ENCODE data around the gene PLAGL1.
"Not testable (repeated sequence)": the region's sequence is repeated elsewhere in the genome, so short reads cannot be mapped to it uniquely, and the experiment has no call there.

Gene PLAGL1

DNA sequence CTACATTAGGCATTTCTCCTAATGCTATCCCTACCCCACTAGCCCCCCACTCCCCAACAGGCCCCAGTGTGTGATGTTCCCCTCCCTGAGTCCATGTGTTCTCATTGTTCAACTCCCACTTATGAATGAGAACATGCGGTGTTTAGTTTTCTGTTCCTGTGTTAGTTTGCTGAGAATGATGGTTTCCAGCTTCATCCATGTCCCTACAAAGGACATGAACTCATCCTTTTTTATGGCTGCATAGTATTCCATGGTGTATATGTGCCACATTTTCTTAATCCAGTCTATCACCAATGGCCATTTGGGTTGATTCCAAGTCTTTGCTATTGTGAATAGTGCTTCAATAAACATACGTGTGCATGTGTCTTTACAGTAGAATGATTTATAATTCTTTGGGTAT is 1.6 kb upstream of the PLAGL1 start:
- not testable (repeated sequence) for DNase-seq (ENCODE audit: low spot score)

DNA sequence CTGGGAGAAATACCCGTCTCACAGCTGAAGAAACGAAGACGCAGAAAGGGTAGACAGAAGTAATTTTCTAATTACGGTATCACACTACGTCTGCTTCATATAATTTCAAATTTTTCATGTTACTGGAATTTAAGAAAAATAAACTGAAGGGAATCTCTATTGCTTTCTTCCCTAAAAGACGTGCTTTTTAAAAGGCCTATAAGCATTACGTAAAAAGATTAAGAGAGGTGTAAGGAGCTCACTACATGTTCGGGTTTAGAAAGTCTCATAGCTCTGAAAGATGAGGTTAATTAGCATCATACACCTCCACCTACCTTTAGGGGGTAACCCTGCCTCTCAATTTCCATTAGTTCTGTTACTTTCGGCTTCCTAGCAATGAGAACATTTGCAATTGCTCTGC is 787 bp upstream of the PLAGL1 start:
- DNase-seq (ENCODE audit: low spot score), result no peak

DNA sequence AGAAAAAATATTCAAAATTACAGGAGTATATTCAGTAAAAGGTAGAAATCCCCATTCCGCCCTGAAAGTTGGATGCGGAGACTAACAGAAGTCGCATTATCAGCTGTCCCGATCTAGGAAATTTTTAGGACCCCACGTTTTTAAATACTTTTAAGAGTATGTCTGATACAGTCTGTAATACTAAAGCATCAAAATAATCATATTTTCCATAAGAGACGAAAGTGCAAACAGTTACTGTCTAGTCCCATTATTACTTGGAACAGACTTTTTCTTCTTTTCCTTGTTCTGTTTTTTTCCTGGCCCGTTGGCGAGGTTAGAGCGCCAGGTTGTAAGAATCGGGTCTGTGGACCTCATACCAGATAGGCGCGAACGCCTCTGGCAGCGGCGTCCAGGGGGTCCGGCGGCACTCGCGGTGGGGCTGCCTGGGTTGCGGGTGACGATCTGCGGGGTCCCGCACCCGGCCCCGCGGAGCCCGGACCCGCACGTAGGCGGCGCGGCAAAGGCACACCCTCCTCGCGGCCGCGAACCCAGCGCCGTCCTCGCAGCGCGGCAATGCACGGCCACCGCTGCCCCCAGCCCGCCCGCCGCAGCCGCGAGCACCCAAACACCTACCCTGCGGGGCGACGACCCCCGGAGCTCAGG is 460 bp downstream of the PLAGL1 start:
- DNase-seq (ENCODE audit: low spot score), result peak; percentile 37

DNA sequence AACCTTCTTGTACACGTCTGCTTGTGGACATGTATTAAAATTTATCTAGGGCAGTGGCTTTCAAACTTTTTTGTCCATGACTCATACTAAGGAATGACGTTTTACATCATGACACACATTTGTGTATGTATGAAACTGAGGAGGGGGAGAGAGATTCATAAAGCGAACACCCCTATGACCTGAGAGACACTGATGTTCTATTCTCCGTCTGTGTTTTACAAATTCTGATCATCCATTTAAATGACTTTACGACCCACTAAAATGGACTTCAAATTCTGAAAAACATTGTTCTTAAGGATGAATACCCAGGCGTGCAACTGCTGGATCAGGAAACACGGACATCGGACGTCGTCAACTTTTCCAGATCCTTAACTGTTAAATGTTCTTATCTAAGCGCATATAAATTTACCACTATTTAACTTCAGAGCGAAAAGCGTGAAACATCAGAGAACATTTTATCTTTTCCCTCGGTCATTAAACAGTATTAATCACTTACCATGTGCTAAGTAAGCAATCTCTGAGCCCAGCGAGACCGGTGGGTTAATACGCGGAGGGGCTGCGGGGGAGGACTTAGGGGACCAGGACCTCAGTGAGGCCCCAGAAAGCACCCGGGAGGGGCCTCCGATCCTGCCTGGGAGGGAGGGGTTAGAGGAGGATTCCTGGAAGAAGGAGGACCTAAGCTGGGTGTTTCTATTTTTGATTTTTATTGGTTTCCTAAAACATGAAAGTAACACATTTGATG is 1.2 kb downstream of the PLAGL1 start:
- peak; percentile 65 for DNase-seq (ENCODE audit: low spot score)

DNA sequence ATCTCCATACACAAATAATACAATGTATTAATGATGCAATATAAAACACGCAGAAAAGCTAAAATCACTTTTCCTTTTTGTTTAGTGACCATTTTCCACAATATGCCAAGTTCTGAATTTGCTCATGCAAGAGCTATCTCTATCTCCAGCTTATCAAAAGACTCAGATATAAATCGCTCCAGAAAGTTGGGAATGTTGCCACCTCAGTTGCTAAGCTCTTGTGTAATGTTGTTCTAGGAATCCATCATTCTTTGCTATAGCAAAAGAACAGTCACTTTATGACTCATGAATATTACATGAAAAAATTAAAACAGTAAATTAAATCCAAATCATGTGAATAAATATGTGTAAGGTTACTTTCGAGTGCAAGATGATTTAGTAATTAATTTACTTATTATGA is 8.7 kb downstream of the PLAGL1 start:
- DNase-seq (ENCODE audit: low spot score), result no peak

DNA sequence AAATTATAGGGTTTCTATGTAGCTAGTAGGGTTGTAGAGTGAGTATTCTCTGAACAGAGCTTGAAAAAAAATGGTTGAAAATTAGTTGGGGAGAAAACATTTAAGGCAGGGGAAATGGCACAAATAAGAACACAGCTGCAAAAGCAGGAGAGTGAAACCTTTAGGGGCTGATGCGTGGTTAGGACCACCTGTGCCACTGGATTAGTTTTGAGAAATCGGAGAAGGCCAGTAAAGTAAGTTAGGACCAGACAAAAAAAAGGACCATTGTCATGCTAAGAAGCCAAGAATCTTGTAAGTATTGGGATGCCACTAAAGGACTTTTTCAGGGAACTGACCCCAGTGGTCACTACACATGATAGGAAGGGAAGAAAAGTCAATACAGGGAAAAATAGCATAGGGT is 9.4 kb downstream of the PLAGL1 start:
- no peak for DNase-seq (ENCODE audit: low spot score)

DNA sequence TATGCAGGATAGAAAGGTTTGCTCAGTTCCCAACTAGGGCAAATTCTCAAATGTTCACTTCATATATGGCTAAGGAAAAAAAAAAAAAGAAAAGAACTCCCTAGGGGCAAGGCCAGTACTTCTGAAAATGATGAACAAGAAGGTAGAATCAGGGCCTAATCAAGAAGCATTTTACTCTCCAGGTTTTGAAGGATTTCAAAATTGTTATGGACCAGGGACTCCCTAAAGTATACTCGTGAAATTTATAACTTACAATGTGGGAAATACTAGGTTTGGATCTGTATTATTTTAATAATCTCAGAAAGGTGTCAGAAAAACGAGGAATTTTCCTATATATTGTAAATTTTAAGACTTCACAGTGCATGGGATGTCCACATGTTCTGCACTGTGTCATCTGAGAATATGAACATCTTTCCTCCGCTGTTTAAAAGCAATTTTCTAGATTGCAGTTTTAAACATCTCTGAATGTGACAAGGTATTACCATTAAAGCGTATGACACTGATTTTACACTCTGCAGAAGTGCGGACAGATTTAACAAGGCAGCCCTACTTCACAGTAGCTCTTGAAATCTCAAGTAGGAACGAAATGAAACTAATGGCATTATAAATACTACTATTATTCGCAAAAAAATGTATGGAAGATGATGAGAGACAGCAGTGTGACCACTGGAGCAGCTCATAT is 14.0 kb downstream of the PLAGL1 start:
- no peak for DNase-seq (ENCODE audit: low spot score)

DNA sequence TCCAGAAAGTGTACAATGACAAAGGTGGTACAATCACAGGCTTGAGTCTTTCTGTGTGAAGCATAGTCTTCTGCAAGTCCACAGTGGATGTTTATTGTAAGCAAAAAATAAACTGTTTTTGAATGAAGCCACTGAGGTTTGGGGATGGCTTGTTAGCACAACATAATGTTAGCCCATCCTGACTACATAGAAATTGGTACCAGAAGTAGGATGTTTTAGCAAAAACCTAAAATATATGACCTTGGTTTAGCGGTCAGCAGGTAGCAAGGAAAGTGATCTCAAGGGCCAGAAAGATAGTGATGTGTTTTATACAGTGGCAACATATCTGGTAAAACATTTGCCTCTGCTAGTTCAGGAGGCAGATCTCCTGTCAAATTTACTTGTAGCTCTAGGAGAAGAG is 15.8 kb downstream of the PLAGL1 start:
- DNase-seq (ENCODE audit: low spot score), result no peak

DNA sequence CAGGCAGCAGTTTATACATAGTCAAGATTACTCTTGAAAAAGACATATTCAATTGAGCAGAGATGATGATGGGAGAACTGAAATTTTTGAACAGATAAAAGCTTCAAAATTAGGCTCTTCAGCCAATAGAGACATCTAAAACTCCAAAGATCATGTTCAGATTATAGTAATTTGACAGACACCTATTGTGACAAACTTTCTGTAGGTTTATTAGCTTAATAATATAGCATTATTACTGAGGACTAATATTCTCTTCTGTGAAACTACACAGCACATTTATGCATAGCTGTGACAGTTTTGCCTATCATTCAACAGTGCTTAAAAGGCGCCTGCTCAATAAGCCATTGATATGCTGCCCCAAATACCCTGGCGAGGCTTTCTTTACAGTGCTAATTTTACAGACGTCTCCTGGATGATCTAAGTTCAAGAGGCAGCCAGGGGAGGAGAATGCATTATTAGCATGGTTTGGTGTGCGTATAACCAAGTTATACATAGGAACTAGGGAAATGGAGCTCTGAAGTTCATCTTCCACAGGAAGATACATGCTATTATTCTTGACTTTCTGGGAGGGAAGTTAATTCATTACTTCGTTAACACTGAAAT is 21.5 kb downstream of the PLAGL1 start:
- no peak for DNase-seq (ENCODE audit: low spot score)

DNA sequence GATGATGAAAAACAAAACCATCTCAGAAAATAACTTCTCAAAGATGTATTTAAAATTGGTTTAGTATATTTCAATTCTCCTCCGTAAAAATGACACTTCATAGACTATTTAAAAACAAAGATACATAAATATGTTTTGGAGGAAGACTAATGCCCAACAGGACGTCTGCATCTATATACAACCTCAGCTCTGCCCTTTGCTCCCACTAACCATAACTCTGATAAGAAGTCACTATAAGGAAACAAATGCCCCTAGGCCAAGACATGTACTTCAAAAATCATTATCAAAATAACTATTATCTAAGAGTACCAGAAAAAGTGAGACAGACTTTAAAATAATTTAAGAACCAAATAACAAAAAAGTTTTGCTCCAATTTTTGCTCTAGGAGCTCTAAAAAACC is 23.4 kb downstream of the PLAGL1 start:
- DNase-seq (ENCODE audit: low spot score), result no peak

DNA sequence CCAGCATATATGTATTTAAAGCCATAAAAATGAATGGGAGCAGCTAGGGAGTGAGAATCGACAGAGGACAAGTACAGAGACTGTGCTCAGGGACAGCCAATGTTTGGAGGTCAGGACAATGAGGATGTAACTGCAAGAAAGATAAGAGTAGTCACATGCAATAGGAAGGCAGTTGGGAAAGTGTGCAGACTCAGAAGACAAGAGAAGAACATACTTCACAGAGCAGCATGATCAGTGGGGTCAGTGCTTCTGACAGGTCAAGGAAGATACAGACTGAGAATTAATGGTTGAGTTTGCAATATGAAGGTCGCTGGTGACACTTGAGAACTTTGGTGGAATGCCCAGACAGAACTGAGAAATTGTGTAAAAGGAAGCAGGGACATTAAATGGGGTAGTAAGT is 25.1 kb downstream of the PLAGL1 start:
- DNase-seq (ENCODE audit: low spot score), result no peak

DNA sequence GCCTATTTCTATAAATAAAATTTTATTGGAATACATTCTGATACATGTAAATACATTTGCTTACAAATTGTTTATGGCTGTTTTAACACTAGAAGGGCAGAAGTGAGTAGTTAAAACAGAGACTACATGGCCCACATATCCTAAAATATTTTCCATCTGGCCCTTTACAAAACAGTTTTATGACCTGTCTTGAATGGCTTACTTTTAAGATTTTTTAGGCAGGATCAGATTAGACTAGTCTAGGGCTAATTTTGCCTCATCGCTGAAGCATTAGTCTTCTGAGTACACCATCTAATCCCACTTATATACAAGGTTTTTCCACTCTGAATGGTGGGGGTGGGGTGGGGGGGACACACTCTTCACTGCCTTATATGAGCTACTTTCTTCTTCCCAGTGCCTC is 27.1 kb downstream of the PLAGL1 start:
- DNase-seq (ENCODE audit: low spot score), result no peak

DNA sequence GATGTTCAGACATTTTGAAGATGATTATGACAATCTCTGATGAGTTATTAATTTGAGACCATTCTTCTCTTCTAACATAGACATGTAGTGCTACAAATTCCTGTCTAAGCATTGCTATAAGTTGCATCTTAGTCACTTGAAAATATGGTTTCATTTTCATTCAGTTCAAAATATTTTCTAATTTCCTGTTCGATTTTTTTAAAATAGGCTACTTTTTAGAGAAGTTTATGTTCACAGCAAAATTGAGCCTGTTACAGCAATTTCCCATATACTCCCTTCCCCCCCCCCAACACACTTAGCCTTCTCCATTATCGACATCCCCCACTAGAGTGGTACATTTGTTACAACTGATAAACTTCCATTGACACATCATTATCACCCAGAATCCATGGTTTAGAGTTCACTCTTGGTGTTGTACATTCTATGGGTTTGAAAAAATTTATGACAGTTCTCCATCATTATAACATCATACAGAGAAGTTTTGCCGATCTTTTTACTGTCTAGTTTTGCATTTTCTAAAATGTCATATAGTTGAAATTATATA is 31.2 kb downstream of the PLAGL1 start:
- DNase-seq (ENCODE audit: low spot score), result no peak

DNA sequence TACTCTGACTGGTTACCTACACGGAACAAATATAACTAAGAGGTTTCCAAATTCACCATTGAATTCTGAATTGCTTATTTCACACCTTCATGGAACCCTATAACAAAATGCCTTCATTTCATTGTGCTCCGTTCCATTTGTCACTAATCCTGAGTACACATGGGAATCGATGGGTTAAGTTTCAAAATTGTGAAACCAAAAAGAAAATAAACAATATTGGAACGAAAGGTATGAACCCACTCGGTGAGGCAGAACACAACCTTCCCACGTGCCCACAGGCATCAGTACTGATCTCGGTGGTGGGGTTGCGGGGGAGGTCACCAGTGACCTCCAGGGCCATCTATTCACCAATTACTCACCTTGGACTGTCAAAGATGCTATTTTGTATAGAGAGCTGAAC is 34.0 kb downstream of the PLAGL1 start:
- DNase-seq (ENCODE audit: low spot score), result no peak

DNA sequence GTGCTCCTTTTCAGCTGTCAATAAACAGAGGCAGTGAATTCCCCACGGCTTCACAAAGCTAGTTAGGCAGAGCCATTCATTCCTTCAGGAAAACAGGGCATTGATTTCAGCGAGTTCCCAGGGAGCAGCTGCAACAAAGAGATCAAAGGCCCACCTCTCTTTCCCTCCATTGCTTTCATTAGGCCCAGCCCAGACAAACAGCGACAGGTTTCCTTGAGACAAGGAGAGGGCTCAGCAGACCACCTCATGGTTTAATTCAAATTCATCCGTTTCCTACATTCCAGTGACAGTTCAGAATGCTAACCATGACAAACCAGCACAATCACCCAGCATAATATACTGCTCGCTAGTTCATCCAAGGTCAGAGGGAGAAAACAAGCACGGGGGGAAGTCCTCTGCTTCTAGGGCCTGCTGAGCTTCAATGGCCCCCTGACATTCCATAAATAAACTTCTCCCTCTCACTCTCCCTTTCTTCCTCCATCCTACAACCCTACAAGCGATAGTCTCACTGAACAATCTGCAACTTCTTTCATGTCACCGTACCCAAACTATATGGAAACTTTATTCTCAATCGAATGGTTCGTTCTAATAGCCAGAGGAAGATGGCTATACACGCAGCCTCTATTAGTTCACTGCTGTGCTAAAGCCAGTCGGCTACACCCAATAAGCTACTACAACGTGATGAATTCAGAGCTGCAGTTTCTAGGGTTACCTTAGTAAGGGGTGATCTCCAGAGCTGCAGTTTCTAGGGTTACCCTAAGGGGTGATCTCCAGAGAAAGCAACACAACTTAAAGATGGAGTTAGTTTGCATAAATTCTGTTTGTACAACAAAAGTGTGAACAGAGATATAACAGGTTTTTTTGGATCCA is 34.7 kb downstream of the PLAGL1 start:
- peak; percentile 18 for DNase-seq (ENCODE audit: low spot score)

DNA sequence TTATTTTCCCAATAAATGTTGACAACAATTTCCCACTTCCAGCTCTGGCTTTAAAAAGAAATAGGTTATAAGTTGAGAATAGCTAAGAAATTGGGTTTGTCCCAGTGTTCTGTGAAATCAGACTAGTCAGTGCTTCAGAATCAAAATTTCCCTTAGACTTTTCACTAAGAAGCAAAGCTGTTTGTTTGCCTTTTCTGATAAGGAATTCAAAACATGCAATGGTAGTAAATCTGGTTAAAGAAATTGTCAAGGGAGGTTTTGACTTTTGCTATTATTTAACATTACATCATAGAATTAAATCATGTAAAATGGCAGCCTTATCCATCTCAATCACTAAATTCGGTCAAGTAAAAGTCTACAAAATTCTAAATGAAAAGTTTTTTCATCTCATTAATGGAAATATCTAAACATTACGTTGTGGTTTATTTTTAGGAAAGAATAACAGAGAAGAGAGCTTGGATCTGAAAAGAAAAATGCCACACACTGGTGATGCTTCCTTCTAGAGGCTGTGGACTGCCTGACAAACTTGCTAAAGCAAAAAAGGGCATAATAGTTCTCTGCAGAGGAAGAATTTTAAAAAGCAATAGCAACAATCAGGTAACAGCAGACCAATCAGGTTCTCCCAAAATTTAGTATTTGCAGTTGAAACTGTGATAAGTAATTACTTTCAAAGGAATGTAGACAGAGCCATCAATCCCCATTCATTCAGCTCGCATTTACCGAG is 36.4 kb downstream of the PLAGL1 start:
- DNase-seq (ENCODE audit: low spot score), result no peak

DNA sequence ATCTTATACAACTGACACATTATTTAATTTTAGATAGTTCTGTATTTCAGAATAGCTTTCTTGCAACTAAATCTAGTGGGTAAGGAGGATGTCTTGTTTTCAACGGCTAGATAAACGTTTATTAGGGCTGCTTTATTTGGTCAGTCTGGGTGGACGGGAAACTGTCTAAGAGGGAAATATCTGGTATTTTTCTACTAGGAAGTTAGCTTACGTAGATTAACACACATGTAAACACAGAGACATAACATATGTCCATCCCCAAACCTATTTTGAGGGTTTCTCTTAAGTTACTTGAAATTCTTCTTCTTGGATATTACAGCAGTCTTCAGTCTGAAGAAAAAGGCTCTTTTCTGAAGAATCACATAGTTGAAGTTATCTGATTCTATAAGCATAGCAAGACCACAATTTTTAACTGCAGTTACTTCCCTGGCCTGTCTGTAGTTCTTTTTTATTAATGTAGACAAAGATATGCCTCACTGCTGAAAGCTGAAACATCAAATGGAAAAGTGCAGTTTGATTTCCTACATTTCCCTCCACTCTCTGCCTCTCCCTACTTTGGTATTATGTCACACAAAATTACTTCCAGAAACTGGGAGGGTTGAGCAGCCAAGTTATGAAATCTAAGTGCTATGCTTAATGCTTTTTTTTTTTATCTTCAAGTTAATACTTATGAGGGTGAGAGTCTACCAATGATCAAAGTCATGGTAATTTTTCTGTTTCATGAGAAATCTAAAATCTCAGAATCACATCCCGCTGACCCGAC is 37.4 kb downstream of the PLAGL1 start:
- no peak for DNase-seq (ENCODE audit: low spot score)

DNA sequence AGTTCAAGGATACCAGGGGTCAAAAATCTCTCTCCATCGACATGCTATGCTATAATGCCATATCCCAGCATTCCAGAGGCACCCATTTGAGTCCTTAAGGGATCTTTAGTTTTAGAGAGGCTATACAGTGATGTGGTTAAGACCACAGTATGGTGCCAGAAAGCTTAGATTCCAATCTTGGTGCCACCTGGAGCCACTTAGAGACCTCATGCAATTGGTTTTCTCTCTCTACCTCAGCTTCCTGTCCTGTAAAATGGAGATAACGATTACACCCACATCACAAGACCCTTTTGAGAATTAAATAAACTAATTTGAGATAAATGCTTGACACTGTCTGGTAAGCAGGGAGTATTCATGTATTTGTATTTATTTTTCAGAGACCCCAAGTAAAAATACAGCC is 39.0 kb downstream of the PLAGL1 start:
- no peak for DNase-seq (ENCODE audit: low spot score)

DNA sequence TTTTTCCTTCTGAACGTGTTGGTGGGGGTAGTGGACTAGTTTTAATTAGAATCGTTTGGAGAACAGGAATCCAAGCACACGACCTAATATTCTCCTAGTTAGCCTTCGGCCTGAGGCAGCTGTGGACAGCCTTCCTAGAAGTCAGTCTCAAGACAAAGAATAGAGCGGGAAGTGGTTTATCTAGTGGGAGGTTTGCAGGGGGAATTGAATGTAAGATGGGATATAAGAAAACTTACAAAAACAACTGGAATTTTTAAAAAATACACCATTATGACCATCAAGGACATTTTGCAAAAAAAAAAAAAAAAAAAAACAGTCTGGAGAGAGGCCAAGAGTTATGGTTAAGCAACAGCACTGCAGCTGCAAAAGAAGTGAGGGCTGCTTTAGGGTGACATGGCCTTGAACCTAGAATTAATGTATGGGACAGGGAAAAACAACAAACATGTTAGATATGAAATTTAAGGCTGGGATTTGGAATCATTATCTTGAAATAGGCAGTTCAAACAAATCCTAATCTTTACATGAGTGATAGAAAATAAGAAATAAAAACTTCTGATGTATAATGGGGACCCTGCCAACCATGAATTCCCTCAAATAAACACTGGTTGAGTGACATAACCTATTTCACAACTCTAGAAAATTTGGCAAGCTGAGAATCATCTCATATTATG is 40.2 kb downstream of the PLAGL1 start:
- no peak for DNase-seq (ENCODE audit: low spot score)

DNA sequence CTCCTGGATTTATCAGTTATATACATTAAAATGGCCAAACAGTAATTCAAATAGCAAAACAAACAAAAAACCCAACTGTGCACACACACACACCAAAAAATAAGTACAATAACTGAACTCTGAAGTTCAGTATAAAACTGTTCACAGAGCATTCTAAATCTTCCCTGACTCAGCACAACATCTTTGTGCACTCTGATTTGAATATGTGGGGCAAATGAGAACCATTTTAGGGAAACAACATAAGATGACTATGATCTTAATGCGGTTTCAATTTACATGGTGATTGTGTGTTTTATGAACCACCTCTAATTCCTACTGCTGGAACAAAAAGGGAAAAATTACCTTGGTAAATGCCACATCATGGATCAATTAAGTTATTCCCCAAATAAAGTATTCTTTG is 41.7 kb downstream of the PLAGL1 start:
- no peak for DNase-seq (ENCODE audit: low spot score)

All from HuH-7 (cell line).